Hepatocyte (in vitro differentiated cells): Measurements from ENCODE around the gene IRF2BP1. TPM values are rescaled to one million over a fixed set of nuclear protein-coding genes. Genes with fewer than 3 reads are reported as not detected.

Experiments
- DNase-seq: peaks from one replicate; pipeline ENCODE4 v3.0.0-alpha.2; 2016; ENCODE audit warnings: low spot score
- H2AFZ ChIP-seq: fragments of 200-600 bp; sonication (generic); 2 replicates; pipeline ENCODE4 v1.6.0; 2016; ENCODE audit warnings: antibody characterized with exemption, mild to moderate bottlenecking
- H3K27ac ChIP-seq: fragments of 200-600 bp; sonication (generic); 2 replicates; pipeline ENCODE4 v1.5.1; 2016; ENCODE audit warnings: mild to moderate bottlenecking
- H3K27me3 ChIP-seq: fragments of 200-600 bp; sonication (generic); 2 replicates; pipeline ENCODE4 v1.6.1; 2016
- H3K36me3 ChIP-seq: fragments of 200-600 bp; sonication (generic); replicated peaks from 2 replicates; pipeline ENCODE4 v1.5.1; 2016; ENCODE audit warnings: low read depth; ENCODE audit not compliant: insufficient read depth
- H3K4me1 ChIP-seq: fragments of 200-600 bp; sonication (generic); 2 replicates; pipeline ENCODE4 v1.5.1; 2016; ENCODE audit warnings: mild to moderate bottlenecking, moderate library complexity; ENCODE audit not compliant: insufficient read depth
- H3K4me2 ChIP-seq: fragments of 200-600 bp; sonication (generic); 2 replicates; pipeline ENCODE4 v1.6.0; 2016
- H3K4me3 ChIP-seq: fragments of 200-600 bp; sonication (generic); 2 replicates; pipeline ENCODE4 v1.5.1; 2016; ENCODE audit warnings: mild to moderate bottlenecking
- H3K79me2 ChIP-seq: fragments of 200-600 bp; sonication (generic); 2 replicates; pipeline ENCODE4 v1.6.0; 2017; ENCODE audit warnings: mild to moderate bottlenecking
- H3K9me2 ChIP-seq: fragments of 200-600 bp; sonication (generic); replicated peaks from 2 replicates; pipeline ENCODE4 v1.6.0; 2017; ENCODE audit warnings: mild to moderate bottlenecking; ENCODE audit not compliant: insufficient read depth
- H3K9me3 ChIP-seq: fragments of 200-600 bp; sonication (generic); 2 replicates; pipeline ENCODE4 v1.5.1; 2016; ENCODE audit warnings: low read depth, mild to moderate bottlenecking
- H4K20me1 ChIP-seq: fragments of 200-600 bp; sonication (generic); 2 replicates; pipeline ENCODE4 v1.6.0; 2016; ENCODE audit warnings: mild to moderate bottlenecking; ENCODE audit not compliant: insufficient read depth, poor library complexity, severe bottlenecking
- EZH2 ChIP-seq: fragments of 200-600 bp; sonication (generic); IDR thresholded peaks from 2 replicates; pipeline ENCODE4 v1.6.1; 2016; ENCODE audit warnings: antibody characterized with exemption, mild to moderate bottlenecking, borderline replicate concordance
- EZH2phosphoT487 ChIP-seq: fragments of 200-600 bp; sonication (generic); IDR thresholded peaks from one replicate; pipeline ENCODE4 v1.6.1; 2018; ENCODE audit warnings: antibody characterized with exemption, mild to moderate bottlenecking, low read depth, moderate library complexity; ENCODE audit not compliant: unreplicated experiment, severe bottlenecking
- WGBS: methylation state at CpG from one replicate; pipeline ENCODE4 v1.1.6; 2016; ENCODE audit warnings: low lambda C conversion rate; ENCODE audit errors: missing lambda C conversion rate; 5-methylcytosine and 5-hydroxymethylcytosine counted together
- polyA plus RNA-seq: library from polyadenylated mRNA; unstranded; fragments of >200 nt; fragmentation: Nextera tagmentation; extraction: Ambion mirVana; gene quantifications from 2 replicates; pipeline ENCODE4 v1.2.1, GENCODE V29; 2016
- total RNA-seq: library from RNA; depleted of rRNA; stranded (reverse); fragments of >200 nt; gene quantifications from 2 replicates; pipeline ENCODE4 v1.2.3, GENCODE V29; 2014
- TF ChIP-seq, protein P1 (sequence below): fragments of 200-600 bp; sonication (generic); IDR thresholded peaks from 2 replicates; pipeline ENCODE4 v1.5.1; 2016; ENCODE audit warnings: antibody characterized with exemption, mild to moderate bottlenecking; ENCODE audit not compliant: poor library complexity

Gene IRF2BP1
- total and polyA plus RNA-seq, 2 experiments from 2014 or later = 11.5 to 25.2 TPM

DNA sequence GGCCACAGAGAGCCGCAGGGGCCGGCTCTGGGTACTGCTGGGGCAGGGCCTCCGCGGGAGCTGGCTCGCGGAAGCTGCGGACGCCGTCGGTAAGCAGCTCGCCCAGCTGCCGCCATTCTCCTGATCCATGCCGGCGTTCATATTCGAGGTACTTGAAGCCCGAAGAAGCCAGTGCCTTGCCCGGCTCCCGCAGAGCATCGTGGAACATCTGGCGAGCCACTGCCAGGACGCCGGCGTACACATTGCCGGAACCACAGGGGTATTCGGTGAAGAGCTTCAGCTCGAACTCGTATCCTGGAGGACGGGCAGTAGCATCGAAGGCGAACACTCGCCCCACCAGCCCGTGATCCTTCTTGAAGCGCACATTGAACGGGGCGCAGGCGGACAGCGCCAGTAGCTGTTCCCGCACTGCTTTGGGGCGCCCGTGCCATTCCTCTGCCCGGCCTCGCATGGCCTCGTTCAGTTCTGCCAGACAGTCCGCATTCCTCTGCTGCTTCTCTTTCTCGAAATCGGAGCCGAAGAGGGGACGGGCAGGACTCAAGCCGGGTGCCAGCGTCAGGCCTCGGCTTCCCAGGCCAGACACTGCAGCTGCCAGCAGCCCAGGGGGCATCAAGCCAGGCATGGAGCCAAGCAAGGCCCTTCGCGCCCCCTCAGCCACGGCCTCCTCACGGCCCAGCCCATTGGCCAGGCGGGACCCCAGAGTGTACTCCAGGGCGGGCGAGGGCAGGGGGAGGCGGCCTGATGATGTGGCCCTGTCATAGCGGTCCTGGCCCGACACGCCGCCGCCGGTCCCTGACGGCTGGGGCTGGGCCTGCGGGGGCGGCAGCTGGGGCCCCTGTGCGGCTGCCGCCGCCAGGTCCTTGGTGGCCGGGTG lies 1.0 kb downstream of the IRF2BP1 start:
- Histone ChIP-seq H3K4me2 (peak overlapping the region; percentile 93), H3K4me3 (peak overlapping the region; percentile 73), H4K20me1 (peaks cover 19% of the 10 kb centered on the region), H3K27me3 (no peaks in the 10 kb centered on the region), H3K9me2 (no peaks in the 10 kb centered on the region), H3K4me1 (peaks cover 17% of the 10 kb centered on the region), H3K27ac (peak overlapping the region; percentile 95), H3K36me3 (no peaks in the 10 kb centered on the region), H2AFZ (no peak overlapping the region), H3K9me3 (no peaks in the 10 kb centered on the region), H3K79me2 (peaks cover 22% of the 10 kb centered on the region)
- WGBS = 69% methylated on average over 59 of the region's 72 CpGs
- TF ChIP-seq EZH2phosphoT487 (no peak), EZH2 (no peak)
- TF ChIP-seq, protein P1, sequence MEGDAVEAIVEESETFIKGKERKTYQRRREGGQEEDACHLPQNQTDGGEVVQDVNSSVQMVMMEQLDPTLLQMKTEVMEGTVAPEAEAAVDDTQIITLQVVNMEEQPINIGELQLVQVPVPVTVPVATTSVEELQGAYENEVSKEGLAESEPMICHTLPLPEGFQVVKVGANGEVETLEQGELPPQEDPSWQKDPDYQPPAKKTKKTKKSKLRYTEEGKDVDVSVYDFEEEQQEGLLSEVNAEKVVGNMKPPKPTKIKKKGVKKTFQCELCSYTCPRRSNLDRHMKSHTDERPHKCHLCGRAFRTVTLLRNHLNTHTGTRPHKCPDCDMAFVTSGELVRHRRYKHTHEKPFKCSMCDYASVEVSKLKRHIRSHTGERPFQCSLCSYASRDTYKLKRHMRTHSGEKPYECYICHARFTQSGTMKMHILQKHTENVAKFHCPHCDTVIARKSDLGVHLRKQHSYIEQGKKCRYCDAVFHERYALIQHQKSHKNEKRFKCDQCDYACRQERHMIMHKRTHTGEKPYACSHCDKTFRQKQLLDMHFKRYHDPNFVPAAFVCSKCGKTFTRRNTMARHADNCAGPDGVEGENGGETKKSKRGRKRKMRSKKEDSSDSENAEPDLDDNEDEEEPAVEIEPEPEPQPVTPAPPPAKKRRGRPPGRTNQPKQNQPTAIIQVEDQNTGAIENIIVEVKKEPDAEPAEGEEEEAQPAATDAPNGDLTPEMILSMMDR = no peak
- no peak for DNase-seq

GRCh38 chr19:45883881-45884681 lies 1.9 kb downstream of the IRF2BP1 start:
- DNase-seq = peak; percentile 14
- no peaks in the 10 kb centered on the region for H3K36me3 ChIP-seq
- H3K4me1 ChIP-seq = peaks cover 17% of the 10 kb centered on the region
- TF ChIP-seq, protein P1 = no peak
- TF ChIP-seq EZH2 (no peak), EZH2phosphoT487 (no peak)
- no peaks in the 10 kb centered on the region for H3K9me3 ChIP-seq
- H4K20me1 ChIP-seq = peaks cover 19% of the 10 kb centered on the region
- H3K4me3 ChIP-seq = no peak overlapping the region
- no peaks in the 10 kb centered on the region for H3K27me3 ChIP-seq
- peak overlapping the region; percentile 93 for H3K4me2 ChIP-seq
- H3K9me2 ChIP-seq = no peaks in the 10 kb centered on the region
- H3K27ac ChIP-seq = no peak overlapping the region
- WGBS = 96% methylated on average over 53 of the region's 57 CpGs
- peaks cover 22% of the 10 kb centered on the region for H3K79me2 ChIP-seq
- no peak overlapping the region for H2AFZ ChIP-seq

GRCh38 chr19:45883586-45883880 lies 2.4 kb downstream of the IRF2BP1 start:
- no peak overlapping the region for H2AFZ ChIP-seq
- H3K4me3 ChIP-seq = no peak overlapping the region
- TF ChIP-seq, protein P1 = no peak
- TF ChIP-seq EZH2 (no peak), EZH2phosphoT487 (no peak)
- no peak overlapping the region for H3K27ac ChIP-seq
- no peak for DNase-seq
- H3K9me3 ChIP-seq = no peaks in the 10 kb centered on the region
- no peaks in the 10 kb centered on the region for H3K36me3 ChIP-seq
- peaks cover 19% of the 10 kb centered on the region for H4K20me1 ChIP-seq
- H3K9me2 ChIP-seq = no peaks in the 10 kb centered on the region
- peaks cover 22% of the 10 kb centered on the region for H3K79me2 ChIP-seq
- no peaks in the 10 kb centered on the region for H3K27me3 ChIP-seq
- WGBS = 38% methylated on average over 5 of the region's 5 CpGs
- peak overlapping the region; percentile 93 for H3K4me2 ChIP-seq
- H3K4me1 ChIP-seq = peaks cover 19% of the 10 kb centered on the region
